ENCODE results near the gene COL7A1. TPM values are rescaled to one million over a fixed set of nuclear protein-coding genes. Genes with fewer than 3 reads are reported as not detected.

The COL7A1 gene
- polyA plus RNA-seq, 6 donors from 2014 or later = not detected

- no peak overlapping the region for H3K4me3 Mint-ChIP-seq
- H3K27ac Mint-ChIP-seq = peak overlapping the region in 2 of 6 donors; percentile 19 to 30
- H3K27me3 Mint-ChIP-seq = no peaks in the 10 kb centered on the region
- no peak for ATAC-seq (ENCODE audit: low read depth in 2 of 2)
- peaks cover 0 to 1% (median 0%) of the 10 kb centered on the region in 7 donors for H3K9me3 Mint-ChIP-seq
- no peaks in the 10 kb centered on the region for H3K4me1 Mint-ChIP-seq
- DNase-seq = no peak
- no peaks in the 10 kb centered on the region for H3K36me3 Mint-ChIP-seq
Observed at GRCh38 chr3:48528048-48528447, 67.1 kb downstream of the COL7A1 start.

- no peaks in the 10 kb centered on the region for H3K27me3 Mint-ChIP-seq
- ATAC-seq (ENCODE audit: low read depth in 2 of 2) (no peak), DNase-seq (no peak)
- H3K27ac Mint-ChIP-seq = no peak overlapping the region
- no peaks in the 10 kb centered on the region for H3K4me1 Mint-ChIP-seq
- H3K9me3 Mint-ChIP-seq = no peaks in the 10 kb centered on the region
- no peaks in the 10 kb centered on the region for H3K36me3 Mint-ChIP-seq
- no peak overlapping the region for H3K4me3 Mint-ChIP-seq
Observed at GRCh38 chr3:48524970-48525369, 70.2 kb downstream of the COL7A1 start.

GRCh38 chr3:48521635-48522034 lies 73.5 kb downstream of the COL7A1 start:
- no peak for DNase-seq
- no peaks in the 10 kb centered on the region for H3K9me3 Mint-ChIP-seq
- H3K36me3 Mint-ChIP-seq = no peaks in the 10 kb centered on the region
- H3K4me1 Mint-ChIP-seq = no peaks in the 10 kb centered on the region
- H3K4me3 Mint-ChIP-seq = no peak overlapping the region
- no peaks in the 10 kb centered on the region for H3K27me3 Mint-ChIP-seq
- no peak for ATAC-seq (ENCODE audit: low read depth in 2 of 2)
- no peak overlapping the region for H3K27ac Mint-ChIP-seq

- Mint-ChIP-seq H3K27me3 (no peaks in the 10 kb centered on the region), H3K27ac (no peak overlapping the region), H3K4me3 (no peak overlapping the region), H3K4me1 (peaks cover 0 to 8% (median 7%) of the 10 kb centered on the region in 3 donors), H3K36me3 (no peaks in the 10 kb centered on the region), H3K9me3 (no peaks in the 10 kb centered on the region)
- DNase-seq (no peak), ATAC-seq (ENCODE audit: low read depth in 2 of 2) (no peak)
Observed at GRCh38 chr3:48519277-48519643, 75.9 kb downstream of the COL7A1 start.

GRCh38 chr3:48518638-48519276 lies 76.4 kb downstream of the COL7A1 start:
- Mint-ChIP-seq H3K4me3 (no peak overlapping the region), H3K36me3 (no peaks in the 10 kb centered on the region), H3K4me1 (peaks cover 0 to 9% (median 7%) of the 10 kb centered on the region in 3 donors), H3K27me3 (no peaks in the 10 kb centered on the region), H3K9me3 (no peaks in the 10 kb centered on the region), H3K27ac (no peak overlapping the region)
- ATAC-seq (ENCODE audit: low read depth in 2 of 2) = no peak
- DNase-seq = no peak

GRCh38 chr3:48518069-48518468 lies 77.1 kb downstream of the COL7A1 start:
- Mint-ChIP-seq H3K9me3 (no peaks in the 10 kb centered on the region), H3K4me1 (peaks cover 0 to 9% (median 7%) of the 10 kb centered on the region in 3 donors), H3K27me3 (no peaks in the 10 kb centered on the region), H3K27ac (no peak overlapping the region), H3K4me3 (no peak overlapping the region), H3K36me3 (no peaks in the 10 kb centered on the region)
- no peak for ATAC-seq (ENCODE audit: low read depth in 2 of 2)
- no peak for DNase-seq

GRCh38 chr3:48516571-48516970 lies 78.6 kb downstream of the COL7A1 start:
- ATAC-seq (ENCODE audit: low read depth in 2 of 2) = no peak
- H3K4me3 Mint-ChIP-seq = no peak overlapping the region

GRCh38 chr3:48514431-48515227 lies 80.5 kb downstream of the COL7A1 start:
- DNase-seq (no peak), ATAC-seq (ENCODE audit: low read depth in 2 of 2) (no peak)
- H3K9me3 Mint-ChIP-seq = no peaks in the 10 kb centered on the region
- peak overlapping the region in 1 of 6 donors; percentile 76 for H3K27ac Mint-ChIP-seq
- H3K4me3 Mint-ChIP-seq = no peak overlapping the region
- peaks cover 0 to 9% (median 7%) of the 10 kb centered on the region in 3 donors for H3K4me1 Mint-ChIP-seq
- H3K27me3 Mint-ChIP-seq = peaks cover 7 to 11% (median 9%) of the 10 kb centered on the region in 3 donors
- H3K36me3 Mint-ChIP-seq = no peaks in the 10 kb centered on the region

More at GRCh38 chr3:48516571-48516970, 78.6 kb downstream of the COL7A1 start:
- Mint-ChIP-seq H3K27ac (no peak overlapping the region), H3K9me3 (no peaks in the 10 kb centered on the region), H3K4me1 (peaks cover 0 to 9% (median 7%) of the 10 kb centered on the region in 3 donors), H3K27me3 (peaks cover 0 to 1% (median under 1%) of the 10 kb centered on the region in 3 donors), H3K36me3 (no peaks in the 10 kb centered on the region)
- DNase-seq = no peak

Other genes with a start within 250 kb of the COL7A1 start
- not detected for gene FBXW12, start 223.1 kb downstream of the COL7A1 start, polyA plus RNA-seq (ENCODE audit: low read depth in 6 of 6)
- under 1 TPM in 2 of 6 donors, not detected in 4; 0.03 to 0.37 TPM for gene PLXNB1, start 165.2 kb downstream of the COL7A1 start, polyA plus RNA-seq (ENCODE audit: low read depth in 6 of 6)
- 10 to 100 TPM in 3 of 6 donors, 1 to 10 TPM in 3; 4.1 to 14.8 (median 9.5) TPM for gene CCDC51, start 155.2 kb downstream of the COL7A1 start, polyA plus RNA-seq (ENCODE audit: low read depth in 6 of 6)
- gene TMA7, start 155.1 kb downstream of the COL7A1 start, polyA plus RNA-seq (ENCODE audit: low read depth in 6 of 6) = 100 to 1,000 TPM; 433 to 593 (median 531) TPM
- gene ATRIP, start 148.6 kb downstream of the COL7A1 start, polyA plus RNA-seq (ENCODE audit: low read depth in 6 of 6) = 10 to 100 TPM in 1 of 6 donors, 1 to 10 TPM in 5; 7.4 to 11.9 (median 7.7) TPM
- 100 to 1,000 TPM; 393 to 571 (median 442) TPM for gene SHISA5, start 91.2 kb downstream of the COL7A1 start, polyA plus RNA-seq (ENCODE audit: low read depth in 6 of 6)
- 1 to 10 TPM in 1 of 6 donors, under 1 TPM in 4, not detected in 1; 0.60 to 1.7 (median 0.73) TPM for gene PFKFB4, start 38.5 kb downstream of the COL7A1 start, polyA plus RNA-seq (ENCODE audit: low read depth in 6 of 6)
- not detected for gene UCN2, start 31.5 kb downstream of the COL7A1 start, polyA plus RNA-seq (ENCODE audit: low read depth in 6 of 6)
- gene UQCRC1, start 14.3 kb upstream of the COL7A1 start, polyA plus RNA-seq (ENCODE audit: low read depth in 6 of 6) = 100 to 1,000 TPM; 152 to 385 (median 155) TPM
- not detected for gene TMEM89, start 26.4 kb upstream of the COL7A1 start, polyA plus RNA-seq (ENCODE audit: low read depth in 6 of 6)
- 1 to 10 TPM in 2 of 6 donors, under 1 TPM in 3, not detected in 1; 0.25 to 1.7 (median 0.97) TPM for gene SLC26A6, start 40.1 kb upstream of the COL7A1 start, polyA plus RNA-seq (ENCODE audit: low read depth in 6 of 6)
- gene CELSR3, start 67.6 kb upstream of the COL7A1 start, polyA plus RNA-seq (ENCODE audit: low read depth in 6 of 6) = under 1 TPM in 1 of 6 donors, not detected in 5; 0.28 TPM
- gene NCKIPSD, start 90.6 kb upstream of the COL7A1 start, polyA plus RNA-seq (ENCODE audit: low read depth in 6 of 6) = 10 to 100 TPM in 1 of 6 donors, 1 to 10 TPM in 5; 3.3 to 11.2 (median 4.9) TPM
- gene IP6K2, start 121.9 kb upstream of the COL7A1 start, polyA plus RNA-seq (ENCODE audit: low read depth in 6 of 6) = 10 to 100 TPM; 53.6 to 96.9 (median 68.7) TPM